ENCODE results near the gene LCLAT1.

DNA sequence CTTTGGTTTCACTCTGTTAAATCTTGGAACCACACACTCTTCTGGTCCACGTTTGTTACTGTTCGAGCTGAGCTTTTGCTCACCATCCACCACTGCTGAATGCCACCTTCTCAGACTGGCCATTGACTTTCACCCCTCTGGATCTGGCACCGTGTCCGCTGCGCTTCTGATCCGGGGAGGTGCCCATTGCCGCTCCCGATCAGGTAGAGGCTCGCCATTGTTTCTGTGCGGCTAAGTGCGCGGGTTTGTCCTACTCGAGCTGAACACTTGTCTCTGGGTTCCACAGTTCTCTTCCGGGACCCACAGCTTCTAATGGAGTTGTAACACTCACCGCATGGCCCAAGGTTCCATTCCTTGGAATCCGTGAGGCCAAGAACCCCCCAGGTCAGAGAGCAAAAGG is 72.8 kb downstream of the LCLAT1 start:
- TF ChIP-seq EP300 (IDR thresholded peaks at IDR 0.05) = no peak
- no peak for TF ChIP-seq POLR2A (IDR thresholded peaks at IDR 0.05)
